GM12891 (cell line): ENCODE data around the gene UMAD1.

Experiments used
- DNase-seq: peaks from one replicate; pipeline ENCODE4 v3.0.0; 2011; ENCODE audit warnings: low spot score; ENCODE audit not compliant: insufficient read length
- FAIRE-seq: peaks from 2 replicates; lab custom pipeline; 2011; peaks lifted over from hg19 to GRCh38; lab: Jason Lieb, UNC
- PAX5 ChIP-seq: IDR thresholded peaks from 2 replicates; pipeline ENCODE4 v1.6.1; 2011; ENCODE audit warnings: low read length, moderate library complexity, mild to moderate bottlenecking; ENCODE audit not compliant: insufficient read depth, severe bottlenecking
- POLR2A ChIP-seq: IDR thresholded peaks from 2 replicates; pipeline ENCODE4 v1.6.1; 2011; ENCODE audit warnings: low read depth, low read length, control low read depth
- POLR2AphosphoS5 ChIP-seq: IDR thresholded peaks from 2 replicates; pipeline ENCODE4 v1.6.1; 2011; ENCODE audit warnings: low read depth, low read length, control low read depth
- POU2F2 ChIP-seq: IDR thresholded peaks from 2 replicates; pipeline ENCODE4 v1.6.1; 2011; ENCODE audit warnings: low read depth, mild to moderate bottlenecking, control low read depth, low read length, moderate library complexity
- SPI1 ChIP-seq: IDR thresholded peaks from 2 replicates; pipeline ENCODE4 v1.6.1; 2011; ENCODE audit warnings: low read depth, low read length, control low read depth
- TAF1 ChIP-seq: IDR thresholded peaks from 2 replicates; pipeline ENCODE4 v1.6.1; 2011; ENCODE audit warnings: low read depth, low read length, control low read depth

Gene UMAD1

GRCh38 chr7:7709291-7709690 lies 68.7 kb downstream of the UMAD1 start:
- DNase-seq (no peak), FAIRE-seq (peak; percentile 13)
- no peak for TF ChIP-seq PAX5
- no peak for TF ChIP-seq POLR2AphosphoS5
- no peak for TF ChIP-seq POU2F2
- no peak for TF ChIP-seq SPI1
- TF ChIP-seq TAF1 = no peak
- no peak for TF ChIP-seq POLR2A

DNA sequence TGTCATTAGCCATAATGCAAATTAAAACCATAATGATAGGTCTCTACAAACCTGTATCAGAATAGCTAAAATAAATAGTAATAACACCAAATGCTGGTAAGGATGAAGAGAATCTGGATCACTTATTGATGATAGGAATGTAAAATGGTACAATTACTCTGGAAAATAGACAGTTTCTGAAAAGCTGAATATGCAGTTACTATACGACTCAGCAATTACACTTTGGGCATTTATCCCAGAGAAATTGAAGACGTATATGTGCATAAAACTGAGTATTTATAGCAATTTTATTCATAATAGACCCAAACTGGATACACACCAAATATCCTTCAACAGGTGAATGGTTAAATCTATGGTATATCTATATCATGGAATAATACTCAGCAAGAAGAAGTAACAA lies 69.9 kb downstream of the UMAD1 start:
- TF ChIP-seq SPI1 (no peak), PAX5 (no peak), POLR2AphosphoS5 (no peak), POU2F2 (no peak)
- no peak for DNase-seq
- peak; percentile 5 for FAIRE-seq

GRCh38 chr7:7713730-7714129 lies 73.2 kb downstream of the UMAD1 start:
- no peak for DNase-seq
- TF ChIP-seq SPI1 = no peak
- TF ChIP-seq TAF1 = no peak
- TF ChIP-seq POU2F2 = no peak
- no peak for TF ChIP-seq POLR2A
- no peak for TF ChIP-seq POLR2AphosphoS5
- no peak for TF ChIP-seq PAX5
- no peak for FAIRE-seq

GRCh38 chr7:7718492-7718891 lies 77.9 kb downstream of the UMAD1 start, which contains the start of gene RPA3:
Gene RPA3, minus strand, starts transcription at chr7:7718607. Its CDS starts 78,189 bp downstream, at chr7:7640418.
- FAIRE-seq (no peak), DNase-seq (no peak)
- no peak for TF ChIP-seq POLR2A
- no peak for TF ChIP-seq TAF1

DNA sequence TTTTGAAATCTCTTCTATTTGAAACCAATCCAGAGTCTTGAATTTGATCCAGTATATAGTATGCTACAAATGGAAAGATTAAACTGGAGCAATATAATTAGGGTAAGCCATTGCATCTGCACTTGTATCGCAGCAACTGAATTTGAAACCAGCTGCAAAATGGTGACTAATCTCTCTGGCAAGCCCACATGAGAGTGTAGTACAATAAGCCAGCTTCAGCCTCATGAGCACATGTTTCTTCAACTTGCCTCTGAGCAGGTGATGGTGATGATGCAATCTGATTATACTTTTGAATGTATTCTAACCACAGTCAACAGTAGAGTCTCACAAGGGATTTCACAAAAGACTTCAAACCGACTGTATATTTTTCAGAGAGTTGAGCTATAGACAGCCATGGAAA lies 78.7 kb downstream of the UMAD1 start:
- DNase-seq = peak; percentile 32
- TF ChIP-seq POU2F2 (peak; percentile 15; the same call in 1 of the 2 replicates), PAX5 (no peak)

GRCh38 chr7:7720193-7720592 lies 79.6 kb downstream of the UMAD1 start:
- TF ChIP-seq SPI1 (no peak), POLR2A (no peak), PAX5 (no peak), POU2F2 (no peak), TAF1 (no peak), POLR2AphosphoS5 (no peak)
- no peak for FAIRE-seq
- DNase-seq = no peak

More for the DNA sequence above, 78.7 kb downstream of the UMAD1 start:
- peak; percentile 76 for FAIRE-seq

- DNase-seq (no peak), FAIRE-seq (no peak)
- TF ChIP-seq POU2F2 (no peak), SPI1 (no peak)
Measured at GRCh38 chr7:7720750-7721621, 80.4 kb downstream of the UMAD1 start.

- FAIRE-seq = no peak
- no peak for TF ChIP-seq PAX5
- no peak for DNase-seq
Measured at GRCh38 chr7:7731732-7732131, 91.2 kb downstream of the UMAD1 start.

GRCh38 chr7:7732621-7733281 lies 92.2 kb downstream of the UMAD1 start:
- TF ChIP-seq POLR2AphosphoS5 (no peak), POLR2A (no peak), SPI1 (no peak), TAF1 (no peak)
- DNase-seq (no peak), FAIRE-seq (no peak)

DNA sequence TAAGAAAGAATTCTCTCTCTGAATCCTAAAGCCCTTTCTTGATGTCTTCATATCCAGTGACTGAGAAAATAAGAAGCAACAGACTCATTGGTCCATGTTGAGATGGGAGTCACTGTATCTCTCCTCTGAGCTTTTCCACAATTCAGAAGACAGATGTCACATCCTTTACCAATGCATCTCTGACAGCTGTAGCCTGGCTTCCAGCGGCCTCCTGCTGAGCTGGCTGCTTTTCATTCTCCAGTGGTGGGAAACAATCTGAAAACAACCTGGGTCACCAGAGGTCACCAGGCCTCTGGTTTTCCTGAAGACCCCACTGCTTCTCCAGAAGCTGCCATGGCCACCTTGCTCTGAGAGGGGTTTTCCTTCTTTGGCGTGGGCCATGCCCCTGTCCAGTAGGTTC lies 96.1 kb downstream of the UMAD1 start:
- FAIRE-seq = no peak
- no peak for TF ChIP-seq PAX5
- TF ChIP-seq POU2F2 = no peak
- no peak for TF ChIP-seq SPI1
- no peak for TF ChIP-seq TAF1
- TF ChIP-seq POLR2A = no peak
- TF ChIP-seq POLR2AphosphoS5 = no peak
- no peak for DNase-seq
